Measurements from ENCODE around the gene SINHCAF. TPM values are rescaled to one million over a fixed set of nuclear protein-coding genes. Genes with fewer than 3 reads are reported as not detected.

Gene SINHCAF
- total and polyA plus RNA-seq, 9 of the 15 experiments (the other 6 are each of a cell fraction or from before 2014, with no cell fraction given), result 73.2 to 185 (median 110) TPM

DNA sequence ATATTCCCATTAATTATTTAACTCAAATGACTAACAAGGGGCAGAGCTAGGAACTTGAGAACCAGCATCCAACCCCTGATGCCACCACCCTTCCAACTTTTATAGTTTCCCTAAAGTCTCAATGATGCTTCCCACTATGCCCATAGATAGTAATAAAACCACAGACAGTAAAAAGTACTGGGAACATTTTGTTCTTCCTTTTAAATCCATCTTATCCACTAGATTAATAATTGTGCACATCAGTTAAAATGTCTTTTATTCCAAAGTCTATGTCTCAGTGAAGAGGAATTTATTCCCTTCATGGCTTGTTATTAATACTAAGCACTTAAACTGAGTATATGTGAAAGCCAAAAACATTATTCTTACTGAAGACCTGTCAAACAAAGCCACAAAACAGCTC is 45.8 kb downstream of the SINHCAF start:
- H3K4me2 ChIP-seq (ENCODE audit: insufficient read depth, low read length), result no peak overlapping the region
- no peak for DNase-seq (ENCODE audit: extremely low read depth in 1 of 4, low spot score in 3 of 4)
- intact Hi-C loops (cut with micrococcal nuclease), result no loop called here
- no TSS peak for BruUV-seq (replicated peaks)
- no peak for ATAC-seq
- in situ Hi-C loops (cut with MboI), result no loop called here
- H3K9ac ChIP-seq (ENCODE audit: insufficient read depth in 1 of 2, low read depth in 2 of 2, low read length in 2 of 2), result no peak overlapping the region
- no peak overlapping the region for H3K4me3 ChIP-seq
- H3K9me1 ChIP-seq (ENCODE audit: control insufficient read depth, insufficient read depth, low read length), result no peaks in the 10 kb centered on the region
- FAIRE-seq, result no peak
- H3K9me3 ChIP-seq (replicated peaks; ENCODE audit: control insufficient read depth, insufficient read depth, low read depth, low read length), result no peaks in the 10 kb centered on the region
- TF ChIP-seq ZNF785 (CRISPR knock-in tag; IDR thresholded peaks at IDR 0.05) (no peak), STAT5A (IDR thresholded peaks at IDR 0.05; ENCODE audit: borderline replicate concordance, low read length) (0 out of 2 replicates have a peak, but pooled peaks have one; percentile 7)
- no peaks in the 10 kb centered on the region for H3K27me3 ChIP-seq (ENCODE audit: control insufficient read depth in 2 of 2, insufficient read depth in 2 of 2, low read length in 2 of 2)
- ChIA-PET CTCF (ENCODE audit: low intra/inter-chr PET ratio) (no interaction called here), POLR2A (no interaction called here)
- H4K20me1 ChIP-seq (replicated peaks; ENCODE audit: control insufficient read depth, insufficient read depth, low read length), result peaks cover 5% of the 10 kb centered on the region; the same call in 1 of the 2 replicates
- peaks cover 64% of the 10 kb centered on the region for H3K36me3 ChIP-seq (ENCODE audit: control insufficient read depth, insufficient read depth, low read length)
- 0 out of 3 replicates have a peak, but pooled peaks cover 3% of the 10 kb centered on the region for H3K79me2 ChIP-seq (ENCODE audit: control insufficient read depth, insufficient read depth, low read length)
- no peak overlapping the region for H3K27ac ChIP-seq (ENCODE audit: extremely low read depth, low read depth, low read length)
- H3K4me1 ChIP-seq (replicated peaks in 1 of 2; ENCODE audit: control insufficient read depth in 2 of 2, insufficient read depth in 2 of 2, low read length in 2 of 2), result no peaks in the 10 kb centered on the region; a peak in 1 of 5 replicates
- H2AFZ ChIP-seq (ENCODE audit: low read depth, low read length), result no peak overlapping the region

DNA sequence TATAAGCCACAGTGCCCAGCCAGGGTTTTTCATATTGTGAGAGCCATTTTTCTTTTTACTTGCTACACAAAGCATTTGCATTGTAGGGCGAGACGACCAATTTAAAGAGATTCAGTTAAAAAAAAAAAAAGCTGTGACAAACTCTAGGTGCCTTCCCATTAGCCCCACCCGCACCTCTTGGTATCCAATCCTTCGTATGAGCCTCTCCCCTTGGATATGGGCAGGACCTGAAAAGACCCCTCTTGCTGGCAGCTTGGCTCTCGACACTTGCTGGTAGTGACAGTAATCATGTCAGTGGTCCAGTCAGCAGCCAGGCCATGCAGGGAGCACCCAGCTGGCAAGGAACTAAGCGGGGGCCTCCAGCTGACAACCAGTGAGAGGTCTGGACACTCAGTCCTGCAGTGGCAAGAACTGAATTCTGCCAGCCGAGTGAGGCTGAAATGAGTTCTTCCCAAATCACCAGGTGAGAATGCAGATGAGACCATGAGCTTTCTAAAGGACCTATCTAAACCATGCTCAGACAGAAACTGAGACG is 46.5 kb downstream of the SINHCAF start:
- no peaks in the 10 kb centered on the region for H3K9me3 ChIP-seq (replicated peaks; ENCODE audit: control insufficient read depth, insufficient read depth, low read depth, low read length)
- H3K79me2 ChIP-seq (ENCODE audit: control insufficient read depth, insufficient read depth, low read length), result 0 out of 3 replicates have a peak, but pooled peaks cover 3% of the 10 kb centered on the region
- TF ChIP-seq, protein P1, sequence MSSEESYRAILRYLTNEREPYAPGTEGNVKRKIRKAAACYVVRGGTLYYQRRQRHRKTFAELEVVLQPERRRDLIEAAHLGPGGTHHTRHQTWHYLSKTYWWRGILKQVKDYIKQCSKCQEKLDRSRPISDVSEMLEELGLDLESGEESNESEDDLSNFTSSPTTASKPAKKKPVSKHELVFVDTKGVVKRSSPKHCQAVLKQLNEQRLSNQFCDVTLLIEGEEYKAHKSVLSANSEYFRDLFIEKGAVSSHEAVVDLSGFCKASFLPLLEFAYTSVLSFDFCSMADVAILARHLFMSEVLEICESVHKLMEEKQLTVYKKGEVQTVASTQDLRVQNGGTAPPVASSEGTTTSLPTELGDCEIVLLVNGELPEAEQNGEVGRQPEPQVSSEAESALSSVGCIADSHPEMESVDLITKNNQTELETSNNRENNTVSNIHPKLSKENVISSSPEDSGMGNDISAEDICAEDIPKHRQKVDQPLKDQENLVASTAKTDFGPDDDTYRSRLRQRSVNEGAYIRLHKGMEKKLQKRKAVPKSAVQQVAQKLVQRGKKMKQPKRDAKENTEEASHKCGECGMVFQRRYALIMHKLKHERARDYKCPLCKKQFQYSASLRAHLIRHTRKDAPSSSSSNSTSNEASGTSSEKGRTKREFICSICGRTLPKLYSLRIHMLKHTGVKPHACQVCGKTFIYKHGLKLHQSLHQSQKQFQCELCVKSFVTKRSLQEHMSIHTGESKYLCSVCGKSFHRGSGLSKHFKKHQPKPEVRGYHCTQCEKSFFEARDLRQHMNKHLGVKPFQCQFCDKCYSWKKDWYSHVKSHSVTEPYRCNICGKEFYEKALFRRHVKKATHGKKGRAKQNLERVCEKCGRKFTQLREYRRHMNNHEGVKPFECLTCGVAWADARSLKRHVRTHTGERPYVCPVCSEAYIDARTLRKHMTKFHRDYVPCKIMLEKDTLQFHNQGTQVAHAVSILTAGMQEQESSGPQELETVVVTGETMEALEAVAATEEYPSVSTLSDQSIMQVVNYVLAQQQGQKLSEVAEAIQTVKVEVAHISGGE (CRISPR knock-in tag; IDR thresholded peaks at IDR 0.05), result no peak
- 0 out of 2 replicates have a peak, but pooled peaks have one; percentile 7 for TF ChIP-seq SUPT5H (IDR thresholded peaks at IDR 0.05)
- intact Hi-C loops (cut with micrococcal nuclease), result no loop called here
- no peaks in the 10 kb centered on the region; a peak in 1 of 5 replicates for H3K4me1 ChIP-seq (replicated peaks in 1 of 2; ENCODE audit: control insufficient read depth in 2 of 2, insufficient read depth in 2 of 2, low read length in 2 of 2)
- no peak overlapping the region for H2AFZ ChIP-seq (ENCODE audit: low read depth, low read length)
- no peak for FAIRE-seq
- no peak overlapping the region for H3K4me2 ChIP-seq (ENCODE audit: insufficient read depth, low read length)
- BruUV-seq (replicated peaks), result no TSS peak
- WGBS (ENCODE audit: insufficient coverage, low coverage, missing lambda C conversion rate), result 91% methylated on average over 8 of the region's 8 CpGs
- H4K20me1 ChIP-seq (replicated peaks; ENCODE audit: control insufficient read depth, insufficient read depth, low read length), result peaks cover 5% of the 10 kb centered on the region; the same call in 1 of the 2 replicates
- H3K4me3 ChIP-seq, result no peak overlapping the region
- ChIA-PET POLR2A (interaction anchor here (1.0 kb wide), 1 partner anchor 186 kb away, joined by 4 read pairs; no protein-coding TSS in a partner anchor), CTCF (ENCODE audit: low intra/inter-chr PET ratio) (no interaction called here)
- H3K36me3 ChIP-seq (ENCODE audit: control insufficient read depth, insufficient read depth, low read length), result peaks cover 62% of the 10 kb centered on the region
- no peak for DNase-seq (ENCODE audit: extremely low read depth in 1 of 4, low spot score in 3 of 4)
- peak; percentile 26; the same call in 2 of the 3 replicates for ATAC-seq
- in situ Hi-C loops (cut with MboI), result no loop called here
- no peaks in the 10 kb centered on the region for H3K27me3 ChIP-seq (ENCODE audit: control insufficient read depth in 2 of 2, insufficient read depth in 2 of 2, low read length in 2 of 2)
- H3K9me1 ChIP-seq (ENCODE audit: control insufficient read depth, insufficient read depth, low read length), result no peaks in the 10 kb centered on the region
- H3K27ac ChIP-seq (ENCODE audit: extremely low read depth, low read depth, low read length), result no peak overlapping the region
- H3K9ac ChIP-seq (ENCODE audit: insufficient read depth in 1 of 2, low read depth in 2 of 2, low read length in 2 of 2), result 0 out of 4 replicates have a peak overlapping the region, but pooled peaks of 1 of the 2 experiments have one; percentile 24

All from K562 (cell line).